Measurements from ENCODE around the gene CRYBG2.
A peak's percentile ranks its signal among the peaks of the same experiment; 100 is the strongest.

The CRYBG2 gene

GRCh38 chr1:26350701-26351589, 3.0 kb downstream of the CRYBG2 start:
- Histone ChIP-seq H3K4me1 (ENCODE audit: control insufficient read depth, insufficient read depth, low read length) (peaks cover 20% of the 10 kb centered on the region), H3K4me3 (ENCODE audit: insufficient read depth, low read depth, low read length) (no peak overlapping the region), H3K27me3 (ENCODE audit: control insufficient read depth, insufficient read depth, low read length, poor library complexity, severe bottlenecking) (no peaks in the 10 kb centered on the region), H3K27ac (ENCODE audit: insufficient read depth, low read depth, low read length, poor library complexity, severe bottlenecking) (peak overlapping the region; percentile 93), H3K36me3 (ENCODE audit: control insufficient read depth, insufficient read depth, low read length) (no peaks in the 10 kb centered on the region), H3K9me3 (ENCODE audit: control insufficient read depth, low read length) (no peaks in the 10 kb centered on the region)
- 56 to 70% methylated on average over 9 of the region's 9 CpGs for WGBS, 2 experiments

- Histone ChIP-seq H3K4me1 (ENCODE audit: control insufficient read depth, insufficient read depth, low read length) (peaks cover 20% of the 10 kb centered on the region), H3K4me3 (ENCODE audit: insufficient read depth, low read depth, low read length) (no peak overlapping the region), H3K9me3 (ENCODE audit: control insufficient read depth, low read length) (no peaks in the 10 kb centered on the region), H3K27ac (ENCODE audit: insufficient read depth, low read depth, low read length, poor library complexity, severe bottlenecking) (peak overlapping the region; percentile 93), H3K36me3 (ENCODE audit: control insufficient read depth, insufficient read depth, low read length) (no peaks in the 10 kb centered on the region), H3K27me3 (ENCODE audit: control insufficient read depth, insufficient read depth, low read length, poor library complexity, severe bottlenecking) (no peaks in the 10 kb centered on the region)
- 60 to 73% methylated on average over 2 of the region's 2 CpGs for WGBS, 2 experiments
Measured at GRCh38 chr1:26350343-26350700, 3.6 kb downstream of the CRYBG2 start.

- Histone ChIP-seq H3K9me3 (ENCODE audit: control insufficient read depth, low read length) (no peaks in the 10 kb centered on the region), H3K36me3 (ENCODE audit: control insufficient read depth, insufficient read depth, low read length) (no peaks in the 10 kb centered on the region), H3K27me3 (ENCODE audit: control insufficient read depth, insufficient read depth, low read length, poor library complexity, severe bottlenecking) (no peaks in the 10 kb centered on the region), H3K27ac (ENCODE audit: insufficient read depth, low read depth, low read length, poor library complexity, severe bottlenecking) (no peak overlapping the region), H3K4me3 (ENCODE audit: insufficient read depth, low read depth, low read length) (no peak overlapping the region), H3K4me1 (ENCODE audit: control insufficient read depth, insufficient read depth, low read length) (peaks cover 20% of the 10 kb centered on the region)
- WGBS, 2 experiments: 88 to 92% methylated on average over 5 of the region's 5 CpGs
Measured at GRCh38 chr1:26349877-26350244, 4.1 kb downstream of the CRYBG2 start.

- no peak overlapping the region for H3K27ac ChIP-seq (ENCODE audit: insufficient read depth, low read depth, low read length, poor library complexity, severe bottlenecking)
Measured at GRCh38 chr1:26349188-26349876, 4.6 kb downstream of the CRYBG2 start.

GRCh38 chr1:26346274-26347033, 7.5 kb downstream of the CRYBG2 start:
- Histone ChIP-seq H3K4me1 (ENCODE audit: control insufficient read depth, insufficient read depth, low read length) (peaks cover 11% of the 10 kb centered on the region), H3K27me3 (ENCODE audit: control insufficient read depth, insufficient read depth, low read length, poor library complexity, severe bottlenecking) (no peaks in the 10 kb centered on the region), H3K27ac (ENCODE audit: insufficient read depth, low read depth, low read length, poor library complexity, severe bottlenecking) (no peak overlapping the region), H3K36me3 (ENCODE audit: control insufficient read depth, insufficient read depth, low read length) (no peaks in the 10 kb centered on the region), H3K4me3 (ENCODE audit: insufficient read depth, low read depth, low read length) (no peak overlapping the region), H3K9me3 (ENCODE audit: control insufficient read depth, low read length) (no peaks in the 10 kb centered on the region)
- 94% methylated on average over 10 of the region's 10 CpGs for WGBS, 2 experiments

More at GRCh38 chr1:26349188-26349876, 4.6 kb downstream of the CRYBG2 start:
- H3K36me3 ChIP-seq (ENCODE audit: control insufficient read depth, insufficient read depth, low read length): no peaks in the 10 kb centered on the region
- H3K9me3 ChIP-seq (ENCODE audit: control insufficient read depth, low read length): no peaks in the 10 kb centered on the region
- WGBS, 2 experiments: 88 to 93% methylated on average over 7 of the region's 7 CpGs
- no peaks in the 10 kb centered on the region for H3K27me3 ChIP-seq (ENCODE audit: control insufficient read depth, insufficient read depth, low read length, poor library complexity, severe bottlenecking)
- peaks cover 20% of the 10 kb centered on the region for H3K4me1 ChIP-seq (ENCODE audit: control insufficient read depth, insufficient read depth, low read length)
- no peak overlapping the region for H3K4me3 ChIP-seq (ENCODE audit: insufficient read depth, low read depth, low read length)

- no peaks in the 10 kb centered on the region for H3K9me3 ChIP-seq (ENCODE audit: control insufficient read depth, low read length)
- H3K27ac ChIP-seq (ENCODE audit: insufficient read depth, low read depth, low read length, poor library complexity, severe bottlenecking): no peak overlapping the region
- no peaks in the 10 kb centered on the region for H3K36me3 ChIP-seq (ENCODE audit: control insufficient read depth, insufficient read depth, low read length)
- no peak overlapping the region for H3K4me3 ChIP-seq (ENCODE audit: insufficient read depth, low read depth, low read length)
- whole genome bisulfite sequencing, 2 experiments: 89 to 90% methylated on average over 15 of the region's 15 CpGs
- H3K27me3 ChIP-seq (ENCODE audit: control insufficient read depth, insufficient read depth, low read length, poor library complexity, severe bottlenecking): no peaks in the 10 kb centered on the region
- H3K4me1 ChIP-seq (ENCODE audit: control insufficient read depth, insufficient read depth, low read length): peaks cover 4% of the 10 kb centered on the region
Measured at GRCh38 chr1:26345718-26346117, 8.2 kb downstream of the CRYBG2 start.

GRCh38 chr1:26344147-26344920, 9.6 kb downstream of the CRYBG2 start:
- Histone ChIP-seq H3K27me3 (ENCODE audit: control insufficient read depth, insufficient read depth, low read length, poor library complexity, severe bottlenecking) (no peaks in the 10 kb centered on the region), H3K4me1 (ENCODE audit: control insufficient read depth, insufficient read depth, low read length) (no peaks in the 10 kb centered on the region), H3K27ac (ENCODE audit: insufficient read depth, low read depth, low read length, poor library complexity, severe bottlenecking) (no peak overlapping the region), H3K4me3 (ENCODE audit: insufficient read depth, low read depth, low read length) (no peak overlapping the region), H3K36me3 (ENCODE audit: control insufficient read depth, insufficient read depth, low read length) (no peaks in the 10 kb centered on the region), H3K9me3 (ENCODE audit: control insufficient read depth, low read length) (no peaks in the 10 kb centered on the region)
- 95% methylated on average over 15 of the region's 15 CpGs for WGBS, 2 experiments

GRCh38 chr1:26340047-26340481, 13.9 kb downstream of the CRYBG2 start:
- no peak overlapping the region for H3K27ac ChIP-seq (ENCODE audit: insufficient read depth, low read depth, low read length, poor library complexity, severe bottlenecking)
- H3K27me3 ChIP-seq (ENCODE audit: control insufficient read depth, insufficient read depth, low read length, poor library complexity, severe bottlenecking): peaks cover 8% of the 10 kb centered on the region
- H3K36me3 ChIP-seq (ENCODE audit: control insufficient read depth, insufficient read depth, low read length): no peaks in the 10 kb centered on the region
- no peak overlapping the region for H3K4me3 ChIP-seq (ENCODE audit: insufficient read depth, low read depth, low read length)
- no peaks in the 10 kb centered on the region for H3K9me3 ChIP-seq (ENCODE audit: control insufficient read depth, low read length)
- H3K4me1 ChIP-seq (ENCODE audit: control insufficient read depth, insufficient read depth, low read length): peaks cover 24% of the 10 kb centered on the region
- WGBS, 2 experiments: 90% methylated on average over 4 of the region's 4 CpGs

- no peak overlapping the region for H3K4me3 ChIP-seq (ENCODE audit: insufficient read depth, low read depth, low read length)
Measured at GRCh38 chr1:26338670-26339069, 15.3 kb downstream of the CRYBG2 start.

More at GRCh38 chr1:26338670-26339069, 15.3 kb downstream of the CRYBG2 start:
- H3K4me1 ChIP-seq (ENCODE audit: control insufficient read depth, insufficient read depth, low read length): peaks cover 24% of the 10 kb centered on the region
- H3K27me3 ChIP-seq (ENCODE audit: control insufficient read depth, insufficient read depth, low read length, poor library complexity, severe bottlenecking): peaks cover 8% of the 10 kb centered on the region
- H3K27ac ChIP-seq (ENCODE audit: insufficient read depth, low read depth, low read length, poor library complexity, severe bottlenecking): no peak overlapping the region
- no peaks in the 10 kb centered on the region for H3K9me3 ChIP-seq (ENCODE audit: control insufficient read depth, low read length)
- 90 to 94% methylated on average over 1 of the region's 1 CpG for WGBS, 2 experiments
- H3K36me3 ChIP-seq (ENCODE audit: control insufficient read depth, insufficient read depth, low read length): no peaks in the 10 kb centered on the region
